H1 (cell line): ENCODE results near the gene PRSS8. TPM values are rescaled to one million over a fixed set of nuclear protein-coding genes. Genes with fewer than 3 reads are reported as not detected.

Experiments used
- CTCF ChIA-PET: fragments of 300-600 bp; sonication (Branson Sonifier 250); formaldehyde crosslinking; loops from one replicate; lab custom pipeline; 2021; ENCODE audit not compliant: partially characterized antibody; lab: Charles Lee
- POLR2A ChIA-PET: fragments of 300-600 bp; sonication (Branson Sonifier 250); formaldehyde crosslinking; loops from one replicate; lab custom pipeline; 2021; ENCODE audit warnings: inconsistent platforms; ENCODE audit not compliant: partially characterized antibody; lab: Charles Lee
- DNase-seq, 2 experiments: peaks; one replicate each; pipeline versions ENCODE4 v3.0.0 to v3.0.0-alpha.2; 2010 to 2022; ENCODE audit warnings: low spot score in 2 of 2, low read depth in 1 of 2, mixed read lengths in 1 of 2
- FAIRE-seq: peaks from 2 replicates; lab custom pipeline; 2011; peaks lifted over from hg19 to GRCh38; lab: Jason Lieb, UNC
- H2AFZ ChIP-seq: 2 replicates; pipeline ENCODE4 v1.8.1; 2012; ENCODE audit warnings: low read length, inconsistent platforms
- H2AK5ac ChIP-seq: 2 replicates; pipeline ENCODE4 v1.6.1; 2013; ENCODE audit warnings: low read depth, low read length
- H2BK120ac ChIP-seq: replicated peaks from 2 replicates; pipeline ENCODE3; 2013; ENCODE audit warnings: low read depth, low read length, inconsistent platforms
- H2BK12ac ChIP-seq: 2 replicates; pipeline ENCODE4 v1.6.1; 2013; ENCODE audit warnings: low read depth, low read length
- H2BK15ac ChIP-seq: 2 replicates; pipeline ENCODE4 v1.6.1; 2013; ENCODE audit warnings: low read length
- H2BK20ac ChIP-seq: 2 replicates; pipeline ENCODE4 v1.6.1; 2013; ENCODE audit warnings: low read length
- H2BK5ac ChIP-seq: 2 replicates; pipeline ENCODE4 v1.6.1; 2013; ENCODE audit warnings: low read depth, low read length
- H3K14ac ChIP-seq: 2 replicates; pipeline ENCODE4 v1.6.1; 2013; ENCODE audit warnings: inconsistent platforms; ENCODE audit not compliant: insufficient read length
- H3K18ac ChIP-seq: 2 replicates; pipeline ENCODE4 v1.6.1; 2013; ENCODE audit warnings: low read length; ENCODE audit errors: extremely low read depth
- H3K23ac ChIP-seq: 2 replicates; pipeline ENCODE4 v1.6.1; 2013; ENCODE audit warnings: inconsistent platforms; ENCODE audit not compliant: insufficient read length
- H3K23me2 ChIP-seq: 2 replicates; pipeline ENCODE4 v1.6.1; 2013; ENCODE audit warnings: low read depth, low read length
- H3K27ac ChIP-seq: 2 replicates; pipeline ENCODE4 v1.6.1; 2011; ENCODE audit warnings: low read depth, low read length, inconsistent platforms
- H3K27me3 ChIP-seq, 4 experiments: replicated peaks in 1 of 4; 1 replicate in 1 of 4; 2 replicates in 3 of 4; pipeline versions ENCODE4 v1.6.1 to v1.8.1; 2011 to 2013; ENCODE audit warnings: low read length in 3 of 4, mild to moderate bottlenecking in 3 of 4, inconsistent platforms in 2 of 4, mixed read lengths in 2 of 4, moderate library complexity in 1 of 4; ENCODE audit not compliant: control insufficient read depth in 3 of 4, insufficient read depth in 3 of 4; ENCODE audit errors: extremely low read depth in 1 of 4
- H3K36me3 ChIP-seq, 4 experiments: 2 replicates each; pipeline versions ENCODE4 v1.6.1 to v1.8.1; 2011 to 2013; ENCODE audit warnings: mild to moderate bottlenecking in 4 of 4, low read length in 3 of 4, moderate library complexity in 2 of 4, control low read depth in 1 of 4, inconsistent platforms in 1 of 4; ENCODE audit not compliant: insufficient read depth in 4 of 4, control insufficient read depth in 2 of 4
- H3K4ac ChIP-seq: replicated peaks from 2 replicates; pipeline ENCODE3; 2013; ENCODE audit warnings: low read length, low read depth, mixed read lengths, inconsistent platforms; ENCODE audit not compliant: insufficient read length
- H3K4me1 ChIP-seq, 4 experiments: replicated peaks in 1 of 4; 1 replicate in 1 of 4; 2 replicates in 3 of 4; pipeline versions ENCODE4 v1.6.1 to v1.8.1; 2011 to 2013; ENCODE audit warnings: low read length in 3 of 4, inconsistent platforms in 2 of 4, mixed read lengths in 1 of 4; ENCODE audit not compliant: insufficient read depth in 4 of 4, control insufficient read depth in 3 of 4
- H3K4me2 ChIP-seq, 2 experiments: 2 replicates each; pipeline versions ENCODE4 v1.6.1 to v1.8.1; 2011 to 2013; ENCODE audit warnings: low read depth in 2 of 2, low read length in 2 of 2, control low read depth in 1 of 2, inconsistent platforms in 1 of 2, mild to moderate bottlenecking in 1 of 2; ENCODE audit not compliant: insufficient read depth in 1 of 2
- H3K4me3 ChIP-seq, 4 experiments: fragments of 200-600, 300-600 bp in 1 of 4; sonication (generic), shearing (Covaris generic), sonication (Bioruptor Twin) in 1 of 4; 2 replicates each; pipeline versions ENCODE4 v1.5.1 to v1.8.1; 2011 to 2016; ENCODE audit warnings: low read length in 4 of 4, low read depth in 3 of 4, control low read depth in 2 of 4, inconsistent platforms in 2 of 4, mild to moderate bottlenecking in 2 of 4, mixed read lengths in 1 of 4, moderate library complexity in 1 of 4; ENCODE audit not compliant: insufficient read depth in 2 of 4; ENCODE audit errors: extremely low read depth in 1 of 4
- H3K56ac ChIP-seq: replicated peaks from 2 replicates; pipeline ENCODE3; 2013; ENCODE audit warnings: low read depth, mild to moderate bottlenecking, mixed read lengths, low read length, inconsistent platforms; ENCODE audit not compliant: insufficient read length
- H3K79me1 ChIP-seq: 2 replicates; pipeline ENCODE4 v1.6.1; 2013; ENCODE audit warnings: low read depth, low read length, control low read depth
- H3K79me2 ChIP-seq, 2 experiments: 2 replicates each; pipeline versions ENCODE4 v1.6.1 to v1.8.1; 2012 to 2013; ENCODE audit warnings: low read length in 2 of 2, mild to moderate bottlenecking in 2 of 2, inconsistent platforms in 1 of 2; ENCODE audit not compliant: insufficient read depth in 2 of 2, control insufficient read depth in 1 of 2
- H3K9ac ChIP-seq, 4 experiments: replicated peaks in 1 of 4; 1 replicate in 1 of 4; 2 replicates in 3 of 4; pipeline versions ENCODE4 v1.6.1 to v1.8.1; 2011 to 2013; ENCODE audit warnings: low read depth in 3 of 4, low read length in 3 of 4, control low read depth in 2 of 4, mild to moderate bottlenecking in 2 of 4, moderate library complexity in 2 of 4, inconsistent platforms in 1 of 4; ENCODE audit errors: extremely low read depth in 1 of 4
- H3K9me3 ChIP-seq, 2 experiments: 2 replicates each; pipeline versions ENCODE4 v1.6.1 to v1.8.1; 2012 to 2013; ENCODE audit warnings: mild to moderate bottlenecking in 2 of 2, moderate library complexity in 2 of 2, control low read depth in 1 of 2, inconsistent platforms in 1 of 2, low read depth in 1 of 2, low read length in 1 of 2, mixed read lengths in 1 of 2; ENCODE audit not compliant: insufficient read depth in 2 of 2
- H4K20me1 ChIP-seq, 2 experiments: replicated peaks in 1 of 2; 2 replicates each; pipeline versions ENCODE3 to v1.8.1; 2011 to 2013; ENCODE audit warnings: inconsistent platforms in 2 of 2, low read length in 2 of 2, mild to moderate bottlenecking in 1 of 2; ENCODE audit not compliant: insufficient read depth in 2 of 2, control insufficient read depth in 1 of 2
- H4K5ac ChIP-seq: 2 replicates; pipeline ENCODE4 v1.6.1; 2013; ENCODE audit warnings: low read length, low read depth, mixed read lengths, inconsistent platforms; ENCODE audit not compliant: insufficient read length
- H4K8ac ChIP-seq: 2 replicates; pipeline ENCODE4 v1.8.0; 2013; ENCODE audit warnings: mild to moderate bottlenecking, moderate library complexity, low read length, inconsistent platforms; ENCODE audit not compliant: insufficient read depth; ENCODE audit errors: extremely low read depth
- H4K91ac ChIP-seq: replicated peaks from 2 replicates; pipeline ENCODE3; 2013; ENCODE audit warnings: low read length, mixed read lengths, inconsistent platforms; ENCODE audit not compliant: insufficient read length
- CBX8 ChIP-seq: fragments of 300-800, 300-1000 bp; sonication (generic); IDR thresholded peaks from 2 replicates; pipeline ENCODE4 v1.7.1; 2016; ENCODE audit warnings: low read depth, low read length, borderline replicate concordance
- CHD1 ChIP-seq: IDR thresholded peaks from 2 replicates; pipeline ENCODE4 v1.6.1; 2012; ENCODE audit warnings: low read depth, low read length, improper control_type of control experiment
- CHD2 ChIP-seq: IDR thresholded peaks from 2 replicates; pipeline ENCODE4 v1.6.1; 2012; ENCODE audit warnings: low read length, improper control_type of control experiment
- E2F6 ChIP-seq: IDR thresholded peaks from 2 replicates; pipeline ENCODE4 v1.6.1; 2012; ENCODE audit warnings: inconsistent platforms
- EP300 ChIP-seq, 2 experiments: IDR thresholded peaks; 1 replicate in 1 of 2; 2 replicates in 1 of 2; pipeline ENCODE4 v1.6.1; 2011 to 2012; ENCODE audit warnings: low read depth in 2 of 2, low read length in 2 of 2, mild to moderate bottlenecking in 2 of 2, borderline replicate concordance in 1 of 2, inconsistent platforms in 1 of 2, moderate library complexity in 1 of 2
- GABPA ChIP-seq: IDR thresholded peaks from 2 replicates; pipeline ENCODE4 v1.6.1; 2011; ENCODE audit warnings: mild to moderate bottlenecking, low read length, moderate library complexity, borderline replicate concordance; ENCODE audit not compliant: insufficient read depth
- KDM4A ChIP-seq: IDR thresholded peaks from one replicate; pipeline ENCODE4 v1.7.1; 2012; ENCODE audit warnings: low read depth, mild to moderate bottlenecking, moderate library complexity, low read length, inconsistent platforms; ENCODE audit not compliant: severe bottlenecking
- POLR2A ChIP-seq, 2 experiments: IDR thresholded peaks; 1 replicate in 1 of 2; 2 replicates in 1 of 2; pipeline ENCODE4 v1.6.1; 2011; ENCODE audit warnings: low read depth in 2 of 2, low read length in 2 of 2, mild to moderate bottlenecking in 2 of 2; ENCODE audit errors: control extremely low read depth in 1 of 2
- SUZ12 ChIP-seq: fragments of 200-600 bp; sonication (generic); IDR thresholded peaks from 2 replicates; pipeline ENCODE4 v1.6.1; 2012; ENCODE audit warnings: mild to moderate bottlenecking, inconsistent platforms, low read length, moderate library complexity, mixed read lengths
- WGBS, 2 experiments: shearing (Covaris generic) in 1 of 2; methylation state at CpG; one replicate each; pipeline versions ENCODE4 v1.1.6 to v1.1.7; 2013 to 2015; ENCODE audit warnings: low lambda C conversion rate in 2 of 2, mixed read lengths in 2 of 2, inconsistent platforms in 1 of 2, low coverage in 1 of 2, missing lambda C conversion rate in 1 of 2; ENCODE audit not compliant: insufficient replicate concordance in 2 of 2, insufficient coverage in 1 of 2, insufficient read length in 1 of 2; ENCODE audit errors: extremely low coverage in 1 of 2, missing lambda C conversion rate in 1 of 2; 5-methylcytosine and 5-hydroxymethylcytosine counted together
- polyA plus RNA-seq, 7 experiments: library from polyadenylated mRNA; depleted of rRNA in 3 of 7; stranded (reverse) in 5 of 7; unstranded in 2 of 7; fragments of >200 nt in 5 of 7; fragments of 200-250 nt in 2 of 7; gene quantifications; 1 replicate in 5 of 7; 2 replicates in 1 of 7; 4 replicates in 1 of 7; pipeline versions ENCODE4 v1.2.1 to v1.2.3, GENCODE V29; 2011 to 2013; ENCODE audit warnings: missing spikeins in 2 of 7, mixed read lengths in 2 of 7
- total RNA-seq: library from RNA; stranded (reverse); fragmentation: NEBNext Ultra II Directional; extraction: Animal tissue kit (Norgen Biotek cat#: 25700); gene quantifications from 2 replicates; pipeline ENCODE4 v1.2.1, GENCODE V29; 2021

Gene PRSS8
- total and polyA plus RNA-seq, 2 of the 8 experiments (the other 6 are each of a cell fraction or from before 2014, with no cell fraction given), result 87.7 to 273 TPM

GRCh38 chr16:31142109-31143010 is 6.8 kb upstream of the PRSS8 start:
- FAIRE-seq (no peak), DNase-seq (peak; percentile 98 to 99)
- H3K4me2 ChIP-seq, result peak overlapping the region; percentile 51 to 72; a peak in 3 of 4 replicates
- H3K79me2 ChIP-seq, result no peaks in the 10 kb centered on the region
- peak overlapping the region; percentile 96 for H4K91ac ChIP-seq
- H3K23ac ChIP-seq, result no peak overlapping the region
- no peak overlapping the region for H4K5ac ChIP-seq
- peak overlapping the region; percentile 55; the same call in 1 of the 2 replicates for H2BK12ac ChIP-seq
- no peak overlapping the region for H3K14ac ChIP-seq
- peaks cover 5 to 26% (median 22%) of the 10 kb centered on the region in 4 experiments for H3K4me1 ChIP-seq
- H3K36me3 ChIP-seq, result no peaks in the 10 kb centered on the region
- H3K9me3 ChIP-seq, result no peaks in the 10 kb centered on the region
- H3K79me1 ChIP-seq, result no peaks in the 10 kb centered on the region
- peak overlapping the region in 1 of 4 experiments; percentile 43; a peak in 2 of 7 replicates for H3K9ac ChIP-seq
- 0 out of 2 replicates have a peak overlapping the region, but pooled peaks have one; percentile 92 for H2BK15ac ChIP-seq
- peak overlapping the region; percentile 93 for H3K18ac ChIP-seq
- ChIA-PET CTCF (interaction anchor here (0.5 to 8.1 kb wide), 30 partner anchors 8 to 241 kb away, joined by 3 to 56 read pairs (median 4); partner anchors contain the start of genes BCKDK, HSD3B7, KAT8 and PYCARD), POLR2A (interaction anchor here (0.6 to 34.9 kb wide), 15 partner anchors 8 to 316 kb away, joined by 3 to 713 read pairs (median 4); partner anchors contain the start of genes ARMC5, BCKDK, FUS and HSD3B7)
- peak overlapping the region; percentile 58; the same call in 1 of the 2 replicates for H2BK5ac ChIP-seq
- no peak overlapping the region for H2BK20ac ChIP-seq
- no peak overlapping the region for H2BK120ac ChIP-seq
- peaks cover 1 to 19% (median 12%) of the 10 kb centered on the region in 4 experiments for H3K27me3 ChIP-seq
- H2AFZ ChIP-seq, result peak overlapping the region; percentile 77; the same call in 1 of the 2 replicates
- WGBS, 2 experiments, result 16% methylated on average over 51 of the region's 89 CpGs; no CpG with 5 or more reads in 1 of the 2 experiments
- peak overlapping the region; percentile 85 for H4K8ac ChIP-seq
- no peak overlapping the region for H3K56ac ChIP-seq
- no peak overlapping the region for H2AK5ac ChIP-seq
- H3K4ac ChIP-seq, result no peak overlapping the region
- peak overlapping the region; percentile 10 to 54 (median 24); a peak in 7 of 8 replicates for H3K4me3 ChIP-seq
- H3K23me2 ChIP-seq, result peaks cover 3% of the 10 kb centered on the region; the same call in 1 of the 2 replicates
- no peaks in the 10 kb centered on the region for H4K20me1 ChIP-seq
- H3K27ac ChIP-seq, result peak overlapping the region; percentile 48; the same call in 1 of the 2 replicates
- TF ChIP-seq EP300 (IDR thresholded peaks at IDR 0.05; ENCODE audit: borderline replicate concordance in 1 of 2, low read depth in 2 of 2, low read length in 2 of 2) (0 out of 3 replicates have a peak, but pooled peaks of 1 of the 2 experiments have one; percentile 45), CHD2 (0 out of 2 replicates have a peak, but pooled peaks have one; percentile 32), POLR2A (IDR thresholded peaks at IDR 0.05; ENCODE audit: control extremely low read depth in 1 of 2, low read depth in 2 of 2, low read length in 2 of 2) (no peak), GABPA (peak; percentile 54; the same call in 1 of the 2 replicates), SUZ12 (peak; percentile 35; the same call in 1 of the 2 replicates), E2F6 (peak; percentile 91), CBX8 (no peak), CHD1 (no peak), KDM4A (peak; percentile 73)
